ENCODE data around the gene SMIM44. TPM values are rescaled to one million over a fixed set of nuclear protein-coding genes. Genes with fewer than 3 reads are reported as not detected.
A peak's percentile ranks its signal among the peaks of the same experiment; 100 is the strongest.
"Not testable (repeated sequence)": the region's sequence is repeated elsewhere in the genome, so short reads cannot be mapped to it uniquely, and the experiment has no call there.

SMIM44 gene
- total and polyA plus RNA-seq, 4 experiments from 2014 or later, result not detected

DNA sequence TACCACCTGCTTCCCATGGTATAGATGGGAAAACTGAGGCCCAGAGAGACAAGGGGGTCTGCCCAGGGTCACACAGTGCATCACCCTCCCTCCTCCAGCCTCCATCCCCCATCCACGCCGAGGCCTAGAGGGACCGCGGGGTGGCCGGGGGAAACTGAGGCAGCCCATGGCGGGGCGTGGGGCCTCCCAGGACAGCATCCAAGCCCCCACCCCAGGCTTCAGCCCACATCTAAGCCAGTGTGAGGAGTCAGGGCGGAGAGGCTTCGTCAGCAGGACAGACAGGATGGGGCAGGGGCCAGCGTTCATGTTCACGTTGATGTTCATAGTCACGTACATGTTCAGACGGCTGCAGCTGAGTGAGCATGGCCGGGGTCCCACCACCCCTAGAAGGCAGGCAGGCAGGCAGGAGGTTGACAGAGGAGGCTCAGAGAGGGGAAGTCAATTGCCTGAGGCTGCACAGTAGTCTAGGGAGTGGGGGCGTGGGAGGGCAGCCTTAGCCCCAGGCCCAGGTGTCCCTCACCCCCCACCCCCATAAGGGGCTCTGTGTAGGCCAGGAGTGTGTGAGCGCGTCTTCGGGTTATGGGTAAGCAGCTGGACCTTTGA is 26.2 kb downstream of the SMIM44 start:
- intact Hi-C loops (cut with micrococcal nuclease), result no loop called here
- Mint-ChIP-seq H3K36me3 (peaks cover 3 to 18% of the 10 kb centered on the region in 2 donors), H3K4me3 (no peak overlapping the region), H3K9me3 (no peaks in the 10 kb centered on the region), H3K27ac (peak overlapping the region in 1 of 7 donors; percentile 66), H3K27me3 (no peaks in the 10 kb centered on the region), H3K4me1 (no peaks in the 10 kb centered on the region)
- Histone ChIP-seq H3K4me1 (ENCODE audit: insufficient read depth, low read length) (no peaks in the 10 kb centered on the region), H3K27me3 (ENCODE audit: insufficient read depth, low read length) (no peaks in the 10 kb centered on the region), H3K36me3 (ENCODE audit: insufficient read depth, low read length) (peaks cover 7% of the 10 kb centered on the region), H3K27ac (ENCODE audit: low read depth, low read length) (no peak overlapping the region), H3K9me3 (ENCODE audit: control insufficient read depth in 1 of 2, low read length in 2 of 2) (no peaks in the 10 kb centered on the region), H3K4me3 (ENCODE audit: low read length in 2 of 2) (no peak overlapping the region)
- CTCF ChIA-PET (ENCODE audit: partially characterized antibody), result interaction anchor here (0.9 kb wide), 1 partner anchor 16 kb away, joined by 3 read pairs; no protein-coding TSS in a partner anchor
- DNase-seq, result no peak
- POLR2A ChIA-PET (ENCODE audit: partially characterized antibody), result no interaction called here

DNA sequence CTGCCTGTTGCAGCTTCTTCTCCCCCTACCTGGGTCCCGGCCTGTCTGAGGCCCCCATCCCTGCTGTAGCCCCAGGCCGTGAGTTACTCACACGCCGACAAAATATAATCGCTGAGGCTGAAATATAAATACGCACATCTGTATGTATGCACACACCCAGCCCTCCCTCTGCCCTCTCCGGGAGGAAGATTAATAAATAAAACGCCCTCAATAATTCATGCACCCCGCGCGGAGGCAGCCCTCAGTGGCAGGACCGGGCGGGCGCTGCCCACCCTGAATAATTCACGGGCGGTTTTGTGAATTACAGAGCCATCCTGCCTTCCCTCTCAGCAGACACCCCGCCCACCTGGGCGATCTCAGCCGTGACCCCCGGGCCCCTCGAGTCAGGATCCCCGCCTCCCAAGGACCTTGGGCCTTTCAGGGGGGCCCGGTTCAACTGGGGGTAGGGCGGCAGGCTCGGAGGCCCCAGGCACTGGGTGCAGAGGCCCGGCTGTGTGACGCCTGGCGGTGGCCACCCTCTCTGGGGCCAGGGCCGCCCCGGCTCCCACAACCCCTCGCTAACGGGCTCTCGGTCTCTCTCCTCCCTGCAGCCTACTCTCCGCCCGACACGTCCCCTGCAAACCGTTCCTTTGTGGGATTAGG is 27.2 kb downstream of the SMIM44 start:
- no peak overlapping the region for H3K4me3 ChIP-seq (ENCODE audit: low read length in 2 of 2)
- Mint-ChIP-seq H3K36me3 (peaks cover 5 to 21% of the 10 kb centered on the region in 2 donors), H3K27me3 (no peaks in the 10 kb centered on the region), H3K4me1 (no peaks in the 10 kb centered on the region), H3K4me3 (no peak overlapping the region), H3K9me3 (no peaks in the 10 kb centered on the region), H3K27ac (no peak overlapping the region)
- ChIA-PET CTCF (ENCODE audit: partially characterized antibody) (no interaction called here), POLR2A (ENCODE audit: partially characterized antibody) (no interaction called here)
- no peaks in the 10 kb centered on the region for H3K27me3 ChIP-seq (ENCODE audit: insufficient read depth, low read length)
- intact Hi-C loops (cut with micrococcal nuclease), result no loop called here
- peaks cover 10% of the 10 kb centered on the region for H3K36me3 ChIP-seq (ENCODE audit: insufficient read depth, low read length)
- H3K27ac ChIP-seq (ENCODE audit: low read depth, low read length), result no peak overlapping the region
- peak in 1 of 5 donors; percentile 14 for DNase-seq
- H3K4me1 ChIP-seq (ENCODE audit: insufficient read depth, low read length), result no peaks in the 10 kb centered on the region
- no peaks in the 10 kb centered on the region for H3K9me3 ChIP-seq (ENCODE audit: control insufficient read depth in 1 of 2, low read length in 2 of 2)

DNA sequence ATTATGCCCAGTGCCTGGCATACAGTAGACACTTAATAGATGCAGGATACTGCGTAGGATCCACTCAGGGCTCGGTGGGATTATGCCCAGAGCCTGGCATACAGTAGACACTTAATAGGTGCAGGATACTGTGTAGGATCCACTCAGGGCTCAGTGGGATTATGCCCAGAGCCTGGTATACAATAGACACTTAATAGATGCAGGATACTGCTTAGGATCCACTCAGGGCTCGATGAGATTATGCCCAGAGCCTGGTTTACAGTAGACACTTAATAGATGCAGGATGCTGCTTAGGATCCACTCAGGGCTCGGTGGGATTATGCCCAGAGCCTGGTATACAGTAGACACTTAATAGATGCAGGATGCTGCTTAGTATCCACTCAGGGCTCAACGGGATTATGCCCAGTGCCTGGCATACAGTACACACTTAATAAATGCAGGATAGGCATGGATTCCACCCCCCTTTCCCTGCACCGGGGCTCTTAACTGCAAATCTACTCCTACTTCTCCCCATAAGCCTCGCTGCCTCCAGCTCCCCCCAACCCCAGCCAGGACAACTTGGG is 27.8 kb downstream of the SMIM44 start:
- peaks cover 11% of the 10 kb centered on the region for H3K36me3 ChIP-seq (ENCODE audit: insufficient read depth, low read length)
- H3K27me3 ChIP-seq (ENCODE audit: insufficient read depth, low read length), result no peaks in the 10 kb centered on the region
- DNase-seq, result peak in 1 of 5 donors; percentile 7
- intact Hi-C loops (cut with micrococcal nuclease), result no loop called here
- Mint-ChIP-seq H3K27me3 (no peaks in the 10 kb centered on the region), H3K36me3 (peaks cover 11 to 27% of the 10 kb centered on the region in 2 donors), H3K27ac (no peak overlapping the region), H3K4me1 (no peaks in the 10 kb centered on the region), H3K9me3 (no peaks in the 10 kb centered on the region), H3K4me3 (no peak overlapping the region)
- H3K27ac ChIP-seq (ENCODE audit: low read depth, low read length), result no peak overlapping the region
- POLR2A ChIA-PET (ENCODE audit: partially characterized antibody), result no interaction called here
- no peaks in the 10 kb centered on the region for H3K4me1 ChIP-seq (ENCODE audit: insufficient read depth, low read length)
- CTCF ChIA-PET (ENCODE audit: partially characterized antibody), result no interaction called here
- no peak overlapping the region for H3K4me3 ChIP-seq (ENCODE audit: low read length in 2 of 2)
- no peaks in the 10 kb centered on the region for H3K9me3 ChIP-seq (ENCODE audit: control insufficient read depth in 1 of 2, low read length in 2 of 2)

DNA sequence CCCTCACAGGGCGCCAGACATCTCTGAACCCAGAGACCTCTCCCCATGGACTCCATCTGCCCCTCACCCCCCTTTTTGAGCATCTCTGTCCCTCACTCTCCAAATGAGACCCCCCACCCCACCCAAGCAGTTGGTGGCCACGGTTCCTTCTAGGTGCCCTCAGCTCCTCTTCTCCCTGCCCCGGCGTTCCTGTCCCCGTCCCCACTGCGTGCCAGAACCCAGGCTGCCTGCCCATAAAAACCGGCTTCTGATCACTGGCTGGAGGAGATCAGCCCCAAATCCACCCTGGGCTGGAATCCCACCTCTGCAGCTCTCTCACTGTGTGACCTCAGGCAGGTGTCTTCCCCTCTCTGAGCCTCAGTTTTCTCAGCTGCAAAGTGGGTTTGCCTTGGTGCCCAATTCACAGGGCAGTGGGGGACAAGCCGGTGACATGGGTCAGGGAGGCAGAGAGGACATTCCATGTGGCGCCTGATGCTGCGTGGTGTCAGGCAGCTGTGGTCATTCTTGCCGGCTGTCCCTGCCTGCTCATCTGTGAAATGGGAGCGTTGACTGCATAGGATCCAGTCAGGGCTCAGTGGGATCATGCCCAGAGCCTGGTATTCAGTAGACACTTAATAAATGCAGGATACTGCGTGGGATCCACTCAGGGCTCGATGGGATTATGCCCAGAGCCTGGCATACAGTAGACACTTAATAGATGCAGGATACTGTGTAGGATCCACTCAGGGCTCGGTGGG is 28.4 kb downstream of the SMIM44 start:
- no peaks in the 10 kb centered on the region for H3K9me3 Mint-ChIP-seq
- Histone ChIP-seq H3K36me3 (ENCODE audit: insufficient read depth, low read length) (peaks cover 11% of the 10 kb centered on the region), H3K4me3 (ENCODE audit: low read length in 2 of 2) (no peak overlapping the region), H3K4me1 (ENCODE audit: insufficient read depth, low read length) (no peaks in the 10 kb centered on the region), H3K27ac (ENCODE audit: low read depth, low read length) (no peak overlapping the region), H3K9me3 (ENCODE audit: control insufficient read depth in 1 of 2, low read length in 2 of 2) (no peaks in the 10 kb centered on the region), H3K27me3 (ENCODE audit: insufficient read depth, low read length) (no peaks in the 10 kb centered on the region)
- H3K4me3 Mint-ChIP-seq, result no peak overlapping the region
- intact Hi-C loops (cut with micrococcal nuclease), result no loop called here
- ChIA-PET POLR2A (ENCODE audit: partially characterized antibody) (no interaction called here), CTCF (ENCODE audit: partially characterized antibody) (interaction anchor here (0.6 kb wide), 1 partner anchor 30 kb away, joined by 3 read pairs; no protein-coding TSS in a partner anchor)
- H3K27ac Mint-ChIP-seq, result no peak overlapping the region
- H3K27me3 Mint-ChIP-seq, result no peaks in the 10 kb centered on the region
- no peaks in the 10 kb centered on the region for H3K4me1 Mint-ChIP-seq
- peaks cover 11 to 27% of the 10 kb centered on the region in 2 donors for H3K36me3 Mint-ChIP-seq
- peak in 1 of 5 donors; percentile 16 for DNase-seq

DNA sequence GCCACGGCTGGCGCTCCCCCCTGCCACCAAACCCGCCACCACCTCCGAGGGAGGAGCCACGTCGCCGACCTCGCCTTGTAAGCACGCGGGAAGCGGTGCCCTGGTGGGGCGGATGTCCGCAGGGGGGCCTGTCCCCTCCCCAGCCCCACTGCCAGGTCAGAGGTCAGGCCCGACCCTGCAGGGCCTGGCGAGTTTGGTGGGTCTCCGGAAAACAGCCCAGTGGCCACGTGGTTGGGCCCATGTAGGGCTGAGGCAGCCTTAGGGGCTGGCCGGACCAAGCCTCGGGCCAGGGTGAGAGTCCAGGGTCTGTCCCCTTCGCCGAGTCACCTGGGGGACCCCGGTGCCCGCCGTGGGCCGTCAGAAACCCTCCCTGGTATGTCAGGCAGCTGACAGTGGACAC is 29.4 kb downstream of the SMIM44 start:
- intact Hi-C loops (cut with micrococcal nuclease), result no loop called here
- no peaks in the 10 kb centered on the region for H3K9me3 Mint-ChIP-seq
- peaks cover 11 to 25% of the 10 kb centered on the region in 2 donors for H3K36me3 Mint-ChIP-seq
- H3K4me1 ChIP-seq (ENCODE audit: insufficient read depth, low read length), result no peaks in the 10 kb centered on the region
- H3K27ac ChIP-seq (ENCODE audit: low read depth, low read length), result no peak overlapping the region
- no peaks in the 10 kb centered on the region for H3K4me1 Mint-ChIP-seq
- H3K27me3 ChIP-seq (ENCODE audit: insufficient read depth, low read length), result no peaks in the 10 kb centered on the region
- H3K4me3 ChIP-seq (ENCODE audit: low read length in 2 of 2), result no peak overlapping the region
- H3K27me3 Mint-ChIP-seq, result no peaks in the 10 kb centered on the region
- POLR2A ChIA-PET (ENCODE audit: partially characterized antibody), result no interaction called here
- no peaks in the 10 kb centered on the region for H3K9me3 ChIP-seq (ENCODE audit: control insufficient read depth in 1 of 2, low read length in 2 of 2)
- H3K27ac Mint-ChIP-seq, result no peak overlapping the region
- peaks cover 11% of the 10 kb centered on the region for H3K36me3 ChIP-seq (ENCODE audit: insufficient read depth, low read length)
- H3K4me3 Mint-ChIP-seq, result no peak overlapping the region
- peak in 1 of 5 donors; percentile 8 for DNase-seq
- CTCF ChIA-PET (ENCODE audit: partially characterized antibody), result no interaction called here

DNA sequence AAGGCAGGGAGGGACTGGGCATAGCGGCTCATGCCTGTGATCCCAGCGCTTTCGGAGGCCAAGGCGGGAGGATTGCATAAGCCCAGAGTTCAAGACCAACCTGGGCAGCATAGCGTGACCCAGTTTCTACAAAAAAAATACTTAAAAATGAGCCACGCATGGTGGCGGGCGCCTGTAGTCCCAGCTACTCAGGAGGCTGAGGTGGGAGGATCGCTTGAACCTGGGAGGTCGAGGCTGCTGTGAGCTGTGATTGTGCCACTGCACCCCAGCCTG is 30.4 kb downstream of the SMIM44 start:
- H3K4me3 ChIP-seq (ENCODE audit: low read length in 2 of 2); H3K27ac Mint-ChIP-seq; H3K27me3 Mint-ChIP-seq; H3K4me3 Mint-ChIP-seq; H3K4me1 Mint-ChIP-seq; H3K9me3 Mint-ChIP-seq; H3K27me3 ChIP-seq (ENCODE audit: insufficient read depth, low read length); CTCF ChIA-PET (ENCODE audit: partially characterized antibody); H3K27ac ChIP-seq (ENCODE audit: low read depth, low read length); H3K4me1 ChIP-seq (ENCODE audit: insufficient read depth, low read length); intact Hi-C loops (cut with micrococcal nuclease); H3K9me3 ChIP-seq (ENCODE audit: control insufficient read depth in 1 of 2, low read length in 2 of 2); DNase-seq; POLR2A ChIA-PET (ENCODE audit: partially characterized antibody): not testable (repeated sequence)
- peaks cover 11 to 23% of the 10 kb centered on the region in 2 donors for H3K36me3 Mint-ChIP-seq
- H3K36me3 ChIP-seq (ENCODE audit: insufficient read depth, low read length), result peaks cover 11% of the 10 kb centered on the region

DNA sequence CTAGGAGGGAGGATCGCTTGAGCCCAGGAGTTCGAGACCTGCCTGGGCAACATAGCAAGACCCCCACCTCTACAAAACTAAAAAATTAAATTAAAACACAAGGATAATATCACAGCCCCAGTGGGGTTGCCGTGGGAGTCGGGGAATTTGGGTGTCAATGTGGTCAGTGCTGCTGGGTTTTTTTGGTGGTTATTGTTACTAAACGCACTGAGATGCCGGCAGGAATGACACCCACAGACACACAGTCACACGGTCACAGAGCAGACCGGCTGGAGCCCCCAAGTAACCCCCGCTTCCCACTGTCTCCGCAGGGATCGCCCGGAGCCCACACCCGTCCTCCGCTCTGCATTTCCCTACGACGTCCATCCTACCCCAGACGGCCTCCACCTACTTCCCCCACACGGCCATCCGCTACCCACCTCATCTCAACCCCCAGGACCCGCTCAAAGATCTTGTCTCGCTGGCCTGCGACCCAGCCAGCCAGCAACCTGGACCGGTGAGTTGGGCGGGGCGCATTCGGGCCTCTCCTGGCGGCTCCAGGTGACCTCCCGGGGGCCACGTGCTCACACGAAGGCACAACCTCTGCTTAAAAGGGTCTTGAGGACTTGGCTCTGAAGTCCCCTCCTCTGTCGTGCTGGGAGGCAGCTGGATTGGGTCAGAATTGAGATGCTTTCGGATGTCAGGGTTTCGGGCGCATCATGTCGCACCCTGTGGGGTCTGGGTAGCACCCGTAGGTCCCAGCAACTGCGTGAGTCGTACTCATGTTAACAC is 30.9 kb downstream of the SMIM44 start:
- DNase-seq, result peak in 1 of 5 donors; percentile 29
- Histone ChIP-seq H3K4me1 (ENCODE audit: insufficient read depth, low read length) (no peaks in the 10 kb centered on the region), H3K9me3 (ENCODE audit: control insufficient read depth in 1 of 2, low read length in 2 of 2) (no peaks in the 10 kb centered on the region), H3K4me3 (ENCODE audit: low read length in 2 of 2) (no peak overlapping the region), H3K36me3 (ENCODE audit: insufficient read depth, low read length) (peaks cover 11% of the 10 kb centered on the region), H3K27ac (ENCODE audit: low read depth, low read length) (no peak overlapping the region), H3K27me3 (ENCODE audit: insufficient read depth, low read length) (no peaks in the 10 kb centered on the region)
- Mint-ChIP-seq H3K27ac (no peak overlapping the region), H3K27me3 (no peaks in the 10 kb centered on the region), H3K4me1 (no peaks in the 10 kb centered on the region), H3K4me3 (no peak overlapping the region), H3K36me3 (peaks cover 11 to 23% of the 10 kb centered on the region in 2 donors), H3K9me3 (no peaks in the 10 kb centered on the region)
- intact Hi-C loops (cut with micrococcal nuclease), result no loop called here
- POLR2A ChIA-PET (ENCODE audit: partially characterized antibody), result no interaction called here
- CTCF ChIA-PET (ENCODE audit: partially characterized antibody), result interaction anchor here (1.1 kb wide), 1 partner anchor 20 kb away, joined by 3 read pairs; no protein-coding TSS in a partner anchor

All from CD4-positive, alpha-beta memory T cell (primary cell).